DND-41 (cell line): ENCODE results near the gene RIPOR3.

Source experiments
- ATAC-seq: fragments of 200-7000 bp; cut with Tn5 transposase; 3 replicates; pipeline ENCODE4 v1.9.1; 2021; ENCODE audit warnings: low read depth; ENCODE audit not compliant: insufficient read depth
- DNase-seq: peaks from one replicate; pipeline ENCODE4 v3.0.0-alpha.2; 2020
- H2AFZ ChIP-seq: 2 replicates; pipeline ENCODE4 v1.6.0; 2012; ENCODE audit warnings: low read depth, low read length
- H3K27ac ChIP-seq: 2 replicates; pipeline ENCODE4 v1.5.1; 2012; ENCODE audit warnings: low read length, inconsistent platforms
- H3K27me3 ChIP-seq: fragments of 200-600 bp; sonication (generic); 2 replicates; pipeline ENCODE4 v1.6.0; 2012; ENCODE audit warnings: low read length, mild to moderate bottlenecking, inconsistent platforms; ENCODE audit not compliant: insufficient read depth, poor library complexity
- H3K36me3 ChIP-seq: 2 replicates; pipeline ENCODE4 v1.5.1; 2012; ENCODE audit warnings: low read length, inconsistent platforms; ENCODE audit not compliant: insufficient read depth
- H3K4me1 ChIP-seq: 2 replicates; pipeline ENCODE4 v1.5.1; 2012; ENCODE audit warnings: mild to moderate bottlenecking, low read length; ENCODE audit not compliant: insufficient read depth
- H3K4me2 ChIP-seq: 2 replicates; pipeline ENCODE4 v1.6.0; 2012; ENCODE audit warnings: mild to moderate bottlenecking, moderate library complexity, low read length, inconsistent platforms; ENCODE audit not compliant: insufficient read depth
- H3K4me3 ChIP-seq, 2 experiments: fragments of 200-600 bp in 1 of 2; shearing (Covaris generic) in 1 of 2; 2 replicates each; pipeline ENCODE4 v1.5.1; 2012 to 2016; ENCODE audit warnings: inconsistent platforms in 2 of 2, low read length in 2 of 2, mild to moderate bottlenecking in 2 of 2, low read depth in 1 of 2, moderate library complexity in 1 of 2
- H3K79me2 ChIP-seq: 2 replicates; pipeline ENCODE4 v1.6.0; 2012; ENCODE audit warnings: low read length, inconsistent platforms; ENCODE audit not compliant: insufficient read depth
- H3K9ac ChIP-seq: 2 replicates; pipeline ENCODE4 v1.6.0; 2012; ENCODE audit warnings: low read depth, mild to moderate bottlenecking, inconsistent platforms, low read length, moderate library complexity
- H3K9me3 ChIP-seq: 2 replicates; pipeline ENCODE4 v1.5.1; 2012; ENCODE audit warnings: low read length, moderate library complexity, mild to moderate bottlenecking, inconsistent platforms; ENCODE audit not compliant: insufficient read depth, severe bottlenecking
- H4K20me1 ChIP-seq: 2 replicates; pipeline ENCODE4 v1.6.0; 2012; ENCODE audit warnings: low read length; ENCODE audit not compliant: insufficient read depth
- CTCF ChIP-seq: IDR thresholded peaks from 2 replicates; pipeline ENCODE4 v1.5.1; 2012; ENCODE audit warnings: borderline replicate concordance, low read length, moderate library complexity, mild to moderate bottlenecking; ENCODE audit not compliant: poor library complexity, severe bottlenecking; ENCODE audit errors: extremely low read depth
- EZH2 ChIP-seq: IDR thresholded peaks from 3 replicates; pipeline ENCODE4 v1.6.1; 2012; ENCODE audit warnings: borderline replicate concordance, low read depth, mild to moderate bottlenecking, moderate library complexity, low read length, inconsistent platforms; ENCODE audit not compliant: severe bottlenecking

Gene RIPOR3

GRCh38 chr20:50537546-50538201 lies 153.7 kb downstream of the RIPOR3 start:
- H3K4me1 ChIP-seq, result no peaks in the 10 kb centered on the region
- H3K36me3 ChIP-seq, result 0 out of 2 replicates have a peak, but pooled peaks cover 4% of the 10 kb centered on the region
- H3K27ac ChIP-seq, result no peak overlapping the region
- DNase-seq (no peak), ATAC-seq (no peak)
- H4K20me1 ChIP-seq, result peaks cover 71% of the 10 kb centered on the region
- peaks cover 90% of the 10 kb centered on the region for H3K79me2 ChIP-seq
- H2AFZ ChIP-seq, result no peak overlapping the region
- H3K4me3 ChIP-seq, result no peak overlapping the region
- H3K27me3 ChIP-seq, result no peaks in the 10 kb centered on the region
- no peaks in the 10 kb centered on the region for H3K9me3 ChIP-seq
- TF ChIP-seq EZH2 (no peak), CTCF (no peak)
- no peak overlapping the region for H3K4me2 ChIP-seq
- no peak overlapping the region for H3K9ac ChIP-seq

- no peak for DNase-seq
- Histone ChIP-seq H2AFZ (no peak overlapping the region), H3K79me2 (peaks cover 90% of the 10 kb centered on the region), H3K36me3 (0 out of 2 replicates have a peak, but pooled peaks cover 4% of the 10 kb centered on the region), H3K4me1 (no peaks in the 10 kb centered on the region), H3K4me2 (no peak overlapping the region), H3K4me3 (no peak overlapping the region), H4K20me1 (peaks cover 71% of the 10 kb centered on the region), H3K27ac (no peak overlapping the region), H3K27me3 (no peaks in the 10 kb centered on the region), H3K9me3 (no peaks in the 10 kb centered on the region), H3K9ac (no peak overlapping the region)
- no peak for TF ChIP-seq EZH2
- no peak for TF ChIP-seq CTCF
- ATAC-seq, result no peak
These were observed 155.0 kb downstream of the RIPOR3 start for GRCh38 chr20:50536333-50536732.
